ENCODE results near the gene USP10.
A peak's percentile ranks its signal among the peaks of the same experiment; 100 is the strongest.

USP10 gene

DNA sequence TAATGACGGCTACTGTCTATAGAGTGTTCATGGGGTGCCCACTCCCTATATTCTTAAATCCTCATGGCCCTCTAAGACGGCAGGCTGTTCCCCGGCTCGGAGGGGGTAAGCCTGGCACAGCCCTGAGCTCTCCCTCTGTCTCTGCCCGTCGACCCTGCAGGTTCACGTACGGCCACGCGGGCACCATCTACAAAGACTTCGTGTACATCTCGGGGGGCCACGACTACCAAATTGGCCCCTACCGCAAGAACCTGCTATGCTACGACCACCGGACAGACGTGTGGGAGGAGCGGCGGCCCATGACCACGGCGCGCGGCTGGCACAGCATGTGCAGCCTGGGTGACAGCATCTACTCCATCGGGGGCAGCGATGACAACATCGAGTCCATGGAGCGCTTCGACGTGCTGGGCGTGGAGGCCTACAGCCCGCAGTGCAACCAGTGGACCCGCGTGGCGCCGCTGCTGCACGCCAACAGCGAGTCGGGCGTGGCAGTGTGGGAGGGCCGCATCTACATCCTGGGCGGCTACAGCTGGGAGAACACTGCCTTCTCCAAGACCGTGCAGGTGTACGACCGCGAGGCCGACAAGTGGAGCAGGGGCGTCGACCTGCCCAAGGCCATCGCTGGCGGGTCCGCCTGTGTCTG, 38.3 kb upstream of the USP10 start:
- 97% methylated on average over 51 of the region's 51 CpGs for WGBS
- no peaks in the 10 kb centered on the region for H3K4me1 ChIP-seq (ENCODE audit: insufficient read depth, low read length)
- H3K4me3 ChIP-seq (ENCODE audit: low read length), result no peak overlapping the region
- H3K27ac ChIP-seq (ENCODE audit: low read depth, low read length), result no peak overlapping the region
- peaks cover 54% of the 10 kb centered on the region for H3K36me3 ChIP-seq (ENCODE audit: insufficient read depth, low read length)
- H3K9me3 ChIP-seq (ENCODE audit: insufficient read depth, low read depth, low read length), result no peaks in the 10 kb centered on the region
- H3K9ac ChIP-seq (ENCODE audit: low read depth, low read length), result no peak overlapping the region
- H3K27me3 ChIP-seq (ENCODE audit: insufficient read depth, low read length), result no peaks in the 10 kb centered on the region

DNA sequence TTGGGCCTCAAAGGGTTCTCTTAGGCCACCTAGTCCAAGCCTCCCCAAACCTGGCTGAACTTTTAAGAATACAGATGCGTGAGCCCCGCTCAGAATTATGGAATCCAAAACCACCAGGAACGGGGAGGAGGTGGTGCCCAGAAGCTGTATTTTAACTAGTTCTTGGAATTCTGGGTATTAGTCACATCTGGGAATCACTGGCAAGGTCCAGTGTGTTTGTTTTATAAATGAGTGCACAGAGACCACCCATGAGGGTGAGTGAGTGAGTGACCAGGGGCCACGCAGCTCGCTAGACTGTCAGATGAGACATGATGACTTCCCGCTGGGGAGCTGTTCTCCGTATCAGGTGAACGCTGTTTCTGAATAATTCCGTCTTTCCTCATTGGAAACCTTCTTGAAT, 37.3 kb upstream of the USP10 start:
- Histone ChIP-seq H3K4me1 (ENCODE audit: insufficient read depth, low read length) (peaks cover 7% of the 10 kb centered on the region), H3K4me3 (ENCODE audit: low read length) (no peak overlapping the region), H3K27me3 (ENCODE audit: insufficient read depth, low read length) (no peaks in the 10 kb centered on the region), H3K9me3 (ENCODE audit: insufficient read depth, low read depth, low read length) (no peaks in the 10 kb centered on the region), H3K36me3 (ENCODE audit: insufficient read depth, low read length) (peaks cover 46% of the 10 kb centered on the region), H3K27ac (ENCODE audit: low read depth, low read length) (no peak overlapping the region), H3K9ac (ENCODE audit: low read depth, low read length) (no peak overlapping the region)
- WGBS, result 95% methylated on average over 9 of the region's 9 CpGs

GRCh38 chr16:84663433-84664101, 36.2 kb upstream of the USP10 start:
- no peak overlapping the region for H3K4me3 ChIP-seq (ENCODE audit: low read length)
- whole genome bisulfite sequencing, result 82% methylated on average over 9 of the region's 9 CpGs
- H3K9me3 ChIP-seq (ENCODE audit: insufficient read depth, low read depth, low read length), result no peaks in the 10 kb centered on the region
- H3K4me1 ChIP-seq (ENCODE audit: insufficient read depth, low read length), result peaks cover 15% of the 10 kb centered on the region
- H3K36me3 ChIP-seq (ENCODE audit: insufficient read depth, low read length), result peaks cover 35% of the 10 kb centered on the region
- no peaks in the 10 kb centered on the region for H3K27me3 ChIP-seq (ENCODE audit: insufficient read depth, low read length)
- H3K9ac ChIP-seq (ENCODE audit: low read depth, low read length), result no peak overlapping the region
- no peak overlapping the region for H3K27ac ChIP-seq (ENCODE audit: low read depth, low read length)

- H3K36me3 ChIP-seq (ENCODE audit: insufficient read depth, low read length), result peaks cover 20% of the 10 kb centered on the region; the same call in 1 of the 2 replicates
- WGBS, result 83% methylated on average over 2 of the region's 2 CpGs
These were observed 34.4 kb upstream of the USP10 start for GRCh38 chr16:84665359-84665758.

GRCh38 chr16:84665843-84666242, 34.0 kb upstream of the USP10 start:
- Histone ChIP-seq H3K4me3 (ENCODE audit: low read length) (no peak overlapping the region), H3K9ac (ENCODE audit: low read depth, low read length) (no peak overlapping the region), H3K36me3 (ENCODE audit: insufficient read depth, low read length) (peaks cover 17% of the 10 kb centered on the region; the same call in 1 of the 2 replicates), H3K9me3 (ENCODE audit: insufficient read depth, low read depth, low read length) (no peaks in the 10 kb centered on the region), H3K4me1 (ENCODE audit: insufficient read depth, low read length) (peaks cover 15% of the 10 kb centered on the region), H3K27me3 (ENCODE audit: insufficient read depth, low read length) (no peaks in the 10 kb centered on the region), H3K27ac (ENCODE audit: low read depth, low read length) (no peak overlapping the region)
- 96% methylated on average over 7 of the region's 7 CpGs for WGBS

More at GRCh38 chr16:84665359-84665758, 34.4 kb upstream of the USP10 start:
- Histone ChIP-seq H3K4me1 (ENCODE audit: insufficient read depth, low read length) (peaks cover 15% of the 10 kb centered on the region), H3K9ac (ENCODE audit: low read depth, low read length) (no peak overlapping the region), H3K9me3 (ENCODE audit: insufficient read depth, low read depth, low read length) (no peaks in the 10 kb centered on the region), H3K4me3 (ENCODE audit: low read length) (no peak overlapping the region), H3K27ac (ENCODE audit: low read depth, low read length) (no peak overlapping the region), H3K27me3 (ENCODE audit: insufficient read depth, low read length) (no peaks in the 10 kb centered on the region)

DNA sequence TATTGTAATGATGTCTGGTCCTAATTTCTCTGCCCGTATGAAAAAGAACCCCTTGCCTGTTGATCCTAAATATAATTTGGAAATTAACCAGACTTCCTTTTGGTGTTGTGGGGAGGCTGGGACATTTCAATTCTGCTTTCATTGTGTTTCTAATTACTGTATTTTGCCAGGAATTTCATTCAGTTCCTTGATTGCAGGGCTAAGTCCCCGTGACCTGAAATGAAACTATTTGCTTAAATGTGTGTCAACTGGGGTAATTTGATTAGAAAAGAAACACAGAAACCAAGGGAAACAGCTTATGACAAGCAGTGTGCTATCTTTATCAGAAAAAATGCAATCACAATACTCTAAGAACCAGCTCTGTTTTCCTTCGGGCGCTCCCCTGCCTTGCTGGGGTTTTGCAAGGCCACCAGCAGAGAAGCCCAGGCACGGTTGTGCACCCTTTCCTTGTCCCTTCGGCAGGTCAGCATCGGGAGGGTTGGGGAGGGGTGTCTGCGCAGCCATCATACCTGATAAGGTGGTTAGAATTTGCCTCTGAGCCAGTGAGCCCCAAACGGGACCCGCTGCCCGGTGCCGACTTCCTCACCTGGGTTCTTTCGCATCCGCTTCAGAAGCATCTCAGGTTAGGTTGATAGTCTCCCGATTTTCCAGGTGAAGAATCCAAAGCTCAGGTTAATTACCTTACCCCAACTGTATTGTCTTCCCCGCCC, 32.0 kb upstream of the USP10 start:
- WGBS, result 81% methylated on average over 16 of the region's 16 CpGs
- no peak overlapping the region for H3K4me3 ChIP-seq (ENCODE audit: low read length)
- peak overlapping the region; percentile 21; the same call in 1 of the 2 replicates for H3K27ac ChIP-seq (ENCODE audit: low read depth, low read length)
- H3K27me3 ChIP-seq (ENCODE audit: insufficient read depth, low read length), result no peaks in the 10 kb centered on the region
- H3K4me1 ChIP-seq (ENCODE audit: insufficient read depth, low read length), result peaks cover 15% of the 10 kb centered on the region
- no peaks in the 10 kb centered on the region for H3K9me3 ChIP-seq (ENCODE audit: insufficient read depth, low read depth, low read length)
- peak overlapping the region; percentile 33; the same call in 1 of the 2 replicates for H3K9ac ChIP-seq (ENCODE audit: low read depth, low read length)
- peaks cover under 1% of the 10 kb centered on the region; the same call in 1 of the 2 replicates for H3K36me3 ChIP-seq (ENCODE audit: insufficient read depth, low read length)

DNA sequence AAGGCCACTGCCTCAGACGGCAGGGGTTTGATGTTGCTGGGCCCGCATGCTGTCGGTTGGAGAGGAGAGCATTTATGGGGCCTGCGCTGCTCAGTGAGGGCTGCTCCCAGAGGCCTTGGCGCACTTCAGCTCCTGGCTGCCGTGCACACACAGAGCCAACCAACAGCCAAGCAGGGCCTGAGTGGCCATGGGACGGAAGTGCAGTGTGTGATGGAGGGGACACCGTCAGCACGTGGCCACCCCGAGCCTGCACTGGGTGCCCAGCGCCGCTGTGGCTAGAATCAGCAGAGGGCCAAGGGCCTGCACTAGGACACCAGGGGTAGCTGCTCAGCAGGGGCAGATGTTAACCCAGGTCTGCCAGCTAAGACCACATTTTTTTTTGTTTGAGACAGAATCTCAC, 29.7 kb upstream of the USP10 start:
- H3K4me1 ChIP-seq (ENCODE audit: insufficient read depth, low read length), result peaks cover 15% of the 10 kb centered on the region
- 92% methylated on average over 12 of the region's 12 CpGs for WGBS
- no peak overlapping the region for H3K9ac ChIP-seq (ENCODE audit: low read depth, low read length)

GRCh38 chr16:84672276-84673202, 27.3 kb upstream of the USP10 start:
- 53% methylated on average over 23 of the region's 26 CpGs for WGBS
- Histone ChIP-seq H3K36me3 (ENCODE audit: insufficient read depth, low read length) (no peaks in the 10 kb centered on the region), H3K9me3 (ENCODE audit: insufficient read depth, low read depth, low read length) (no peaks in the 10 kb centered on the region), H3K9ac (ENCODE audit: low read depth, low read length) (no peak overlapping the region), H3K27ac (ENCODE audit: low read depth, low read length) (no peak overlapping the region), H3K27me3 (ENCODE audit: insufficient read depth, low read length) (no peaks in the 10 kb centered on the region), H3K4me3 (ENCODE audit: low read length) (no peak overlapping the region), H3K4me1 (ENCODE audit: insufficient read depth, low read length) (peaks cover 14% of the 10 kb centered on the region)

More for the DNA sequence above, 29.7 kb upstream of the USP10 start:
- Histone ChIP-seq H3K27ac (ENCODE audit: low read depth, low read length) (no peak overlapping the region), H3K27me3 (ENCODE audit: insufficient read depth, low read length) (no peaks in the 10 kb centered on the region), H3K4me3 (ENCODE audit: low read length) (no peak overlapping the region), H3K9me3 (ENCODE audit: insufficient read depth, low read depth, low read length) (no peaks in the 10 kb centered on the region), H3K36me3 (ENCODE audit: insufficient read depth, low read length) (no peaks in the 10 kb centered on the region; the same call in 1 of the 2 replicates)

DNA sequence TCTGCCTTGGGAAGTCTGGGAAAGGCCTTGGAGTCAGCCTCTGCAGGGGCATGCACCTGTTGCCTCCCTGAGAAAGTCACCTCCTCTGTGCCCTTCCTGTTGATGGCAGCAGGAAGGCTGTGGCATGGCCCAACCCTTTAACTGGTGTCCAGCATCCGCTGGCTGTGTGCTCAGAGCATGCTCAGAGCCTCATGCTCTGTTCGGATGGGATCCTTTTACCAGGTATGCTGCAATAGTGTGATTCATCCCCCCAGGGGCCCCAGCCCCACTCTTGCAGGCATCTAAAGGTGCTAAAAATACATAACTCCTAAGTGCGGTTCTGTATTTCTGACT, 26.6 kb upstream of the USP10 start:
- Histone ChIP-seq H3K36me3 (ENCODE audit: insufficient read depth, low read length) (no peaks in the 10 kb centered on the region), H3K27ac (ENCODE audit: low read depth, low read length) (no peak overlapping the region), H3K27me3 (ENCODE audit: insufficient read depth, low read length) (no peaks in the 10 kb centered on the region), H3K9ac (ENCODE audit: low read depth, low read length) (no peak overlapping the region), H3K9me3 (ENCODE audit: insufficient read depth, low read depth, low read length) (no peaks in the 10 kb centered on the region), H3K4me1 (ENCODE audit: insufficient read depth, low read length) (peaks cover 13% of the 10 kb centered on the region), H3K4me3 (ENCODE audit: low read length) (no peak overlapping the region)
- WGBS, result 98% methylated on average over 3 of the region's 3 CpGs

DNA sequence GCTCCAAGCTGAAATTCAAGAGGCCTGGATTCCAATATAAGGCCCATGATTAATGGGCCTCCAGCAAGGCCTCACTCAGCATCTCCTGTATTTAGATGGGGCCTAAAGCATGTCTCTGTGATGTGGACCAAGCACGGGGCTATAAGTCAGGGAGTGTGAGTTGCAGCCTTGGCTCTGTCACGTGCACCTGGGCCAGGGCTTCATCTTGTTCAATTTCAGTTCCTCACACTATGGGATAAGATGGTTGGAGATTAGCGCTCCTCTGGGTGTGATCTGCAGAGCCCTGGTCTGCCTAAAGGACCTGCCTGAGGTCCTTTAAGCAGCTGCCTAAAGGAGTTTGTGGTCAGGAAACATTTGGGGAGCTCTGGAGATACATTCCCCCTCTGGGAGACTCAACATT, 26.2 kb upstream of the USP10 start:
- 89% methylated on average over 3 of the region's 3 CpGs for WGBS

More for the DNA sequence above, 26.2 kb upstream of the USP10 start:
- Histone ChIP-seq H3K36me3 (ENCODE audit: insufficient read depth, low read length) (no peaks in the 10 kb centered on the region), H3K4me3 (ENCODE audit: low read length) (no peak overlapping the region), H3K27me3 (ENCODE audit: insufficient read depth, low read length) (no peaks in the 10 kb centered on the region), H3K9ac (ENCODE audit: low read depth, low read length) (no peak overlapping the region), H3K4me1 (ENCODE audit: insufficient read depth, low read length) (peaks cover 12% of the 10 kb centered on the region), H3K9me3 (ENCODE audit: insufficient read depth, low read depth, low read length) (no peaks in the 10 kb centered on the region), H3K27ac (ENCODE audit: low read depth, low read length) (no peak overlapping the region)
